Spleen (tissue), 7 donors: Measurements from ENCODE around the gene GJC3.

Experiments
- CTCF ChIP-seq, 11 experiments: fragments of 200-600 bp in 7 of 11; fragments of 450-650 bp in 4 of 11; sonication (generic) in 4 of 11; IDR thresholded peaks in 8 of 11; conservative IDR thresholded peaks in 3 of 11; 1 replicate in 7 of 11; 2 replicates in 4 of 11; pipeline versions ENCODE4 v1.4.0 to v1.8.0; 2016 to 2021; ENCODE audit warnings: antibody characterized with exemption in 11 of 11, inconsistent platforms in 4 of 11, mild to moderate bottlenecking in 1 of 11
- POLR2A ChIP-seq, 3 donors: fragments of 450-650 bp; IDR thresholded peaks; one replicate each; pipeline ENCODE4 v1.5.1; 2017; ENCODE audit warnings: antibody characterized with exemption in 3 of 3, mild to moderate bottlenecking in 1 of 3
- POLR2AphosphoS5 ChIP-seq, 3 donors: sonication (generic); formaldehyde crosslinking; IDR thresholded peaks; one replicate each; pipeline ENCODE4 v1.5.1; 2017; ENCODE audit warnings: antibody characterized with exemption in 3 of 3
- donor health status: DM: no; HTN: no; CAD: no; lungs with moderate emphysema.
- donor health status: DM: no; HTN: no; CAD: no.
- donor health status: DM: no; HTN: no; CAD: no.

GRCh38 chr7:99881370-99881769 lies 48.0 kb downstream of the GJC3 start:
- no peak for TF ChIP-seq POLR2AphosphoS5 (IDR thresholded peaks at IDR 0.05)
- TF ChIP-seq POLR2A (IDR thresholded peaks at IDR 0.05): no peak
- TF ChIP-seq CTCF (IDR thresholded peaks at IDR 0.05 in 8 of 11, conservative IDR thresholded peaks at IDR 0.05 in 3 of 11): no peak
